NB4 (cell line): ENCODE measurements around the gene PTPRG.

Source experiments
- DNase-seq: peaks from one replicate; pipeline ENCODE4 v3.0.0; 2010; ENCODE audit warnings: low read depth
- H3K4me3 ChIP-seq: one replicate; pipeline ENCODE4 v1.5.1; 2011; ENCODE audit warnings: mild to moderate bottlenecking, low read depth, low read length, moderate library complexity
- MAX ChIP-seq: IDR thresholded peaks from 2 replicates; pipeline ENCODE4 v1.6.1; 2011; ENCODE audit warnings: low read depth, low read length
- MYC ChIP-seq: IDR thresholded peaks from 2 replicates; pipeline ENCODE4 v1.6.1; 2011; ENCODE audit warnings: low read depth, low read length
- POLR2A ChIP-seq: IDR thresholded peaks from 2 replicates; pipeline ENCODE4 v1.6.1; 2011; ENCODE audit warnings: mild to moderate bottlenecking; ENCODE audit not compliant: insufficient read length; ENCODE audit errors: extremely low read depth
- TF ChIP-seq, protein P1 (sequence below): IDR thresholded peaks from one replicate; pipeline ENCODE4 v1.5.1; 2012; ENCODE audit warnings: low read depth, low read length

Gene PTPRG

DNA sequence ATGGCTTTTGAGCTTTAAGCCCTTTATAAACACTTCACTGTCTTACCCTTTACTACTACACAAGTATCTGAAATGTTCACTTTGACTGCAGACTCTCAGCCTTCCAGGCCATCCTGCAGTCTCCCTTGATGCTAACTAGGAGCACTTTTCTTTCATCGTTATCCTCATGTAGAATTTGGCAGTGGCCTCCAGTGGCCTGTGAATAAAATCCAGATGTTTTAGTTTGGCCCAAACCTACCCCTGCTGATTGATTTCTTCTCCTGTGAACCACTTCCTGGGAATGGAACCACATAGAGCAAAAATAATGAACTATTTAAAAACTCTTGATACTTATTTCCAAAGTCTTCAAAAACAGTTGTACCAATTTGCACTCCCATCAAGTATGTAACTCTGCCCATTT, 540.1 kb downstream of the PTPRG start:
- H3K4me3 ChIP-seq = no peak overlapping the region
- DNase-seq = no peak
- TF ChIP-seq, protein P1, sequence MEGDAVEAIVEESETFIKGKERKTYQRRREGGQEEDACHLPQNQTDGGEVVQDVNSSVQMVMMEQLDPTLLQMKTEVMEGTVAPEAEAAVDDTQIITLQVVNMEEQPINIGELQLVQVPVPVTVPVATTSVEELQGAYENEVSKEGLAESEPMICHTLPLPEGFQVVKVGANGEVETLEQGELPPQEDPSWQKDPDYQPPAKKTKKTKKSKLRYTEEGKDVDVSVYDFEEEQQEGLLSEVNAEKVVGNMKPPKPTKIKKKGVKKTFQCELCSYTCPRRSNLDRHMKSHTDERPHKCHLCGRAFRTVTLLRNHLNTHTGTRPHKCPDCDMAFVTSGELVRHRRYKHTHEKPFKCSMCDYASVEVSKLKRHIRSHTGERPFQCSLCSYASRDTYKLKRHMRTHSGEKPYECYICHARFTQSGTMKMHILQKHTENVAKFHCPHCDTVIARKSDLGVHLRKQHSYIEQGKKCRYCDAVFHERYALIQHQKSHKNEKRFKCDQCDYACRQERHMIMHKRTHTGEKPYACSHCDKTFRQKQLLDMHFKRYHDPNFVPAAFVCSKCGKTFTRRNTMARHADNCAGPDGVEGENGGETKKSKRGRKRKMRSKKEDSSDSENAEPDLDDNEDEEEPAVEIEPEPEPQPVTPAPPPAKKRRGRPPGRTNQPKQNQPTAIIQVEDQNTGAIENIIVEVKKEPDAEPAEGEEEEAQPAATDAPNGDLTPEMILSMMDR = no peak
- no peak for TF ChIP-seq MAX
- TF ChIP-seq MYC = no peak
- no peak for TF ChIP-seq POLR2A

DNA sequence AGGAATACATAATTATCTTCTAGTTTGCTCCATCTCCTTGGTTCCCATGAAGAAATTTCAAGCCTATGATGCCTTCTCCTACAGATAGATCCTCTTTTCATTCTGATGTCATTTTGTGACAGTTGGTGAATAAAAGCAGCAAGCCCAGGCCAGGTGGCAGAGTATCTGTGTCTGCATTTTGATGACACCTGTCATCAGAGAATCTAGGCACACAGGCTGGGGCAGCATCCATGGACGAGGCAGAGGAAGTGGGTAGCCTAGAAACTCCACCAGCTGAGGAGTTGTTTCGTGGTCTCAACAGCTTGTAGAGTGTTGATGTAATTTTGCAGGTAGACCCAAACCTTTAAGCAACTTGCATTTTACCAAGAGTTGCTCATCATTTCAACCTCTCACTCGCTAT, 542.2 kb downstream of the PTPRG start:
- TF ChIP-seq MYC (no peak), MAX (no peak), POLR2A (no peak)
- TF ChIP-seq, protein P1 = no peak
- no peak overlapping the region for H3K4me3 ChIP-seq
- no peak for DNase-seq

GRCh38 chr3:62109534-62109933, 548.2 kb downstream of the PTPRG start:
- DNase-seq = no peak
- TF ChIP-seq MYC = no peak
- TF ChIP-seq, protein P1 = no peak
- no peak for TF ChIP-seq MAX
- TF ChIP-seq POLR2A = no peak
- no peak overlapping the region for H3K4me3 ChIP-seq

- no peak for DNase-seq
- TF ChIP-seq MAX (no peak), MYC (no peak), POLR2A (no peak)
- TF ChIP-seq, protein P1 = no peak
- H3K4me3 ChIP-seq = no peak overlapping the region
Observed at GRCh38 chr3:62110443-62111225, 549.3 kb downstream of the PTPRG start.

DNA sequence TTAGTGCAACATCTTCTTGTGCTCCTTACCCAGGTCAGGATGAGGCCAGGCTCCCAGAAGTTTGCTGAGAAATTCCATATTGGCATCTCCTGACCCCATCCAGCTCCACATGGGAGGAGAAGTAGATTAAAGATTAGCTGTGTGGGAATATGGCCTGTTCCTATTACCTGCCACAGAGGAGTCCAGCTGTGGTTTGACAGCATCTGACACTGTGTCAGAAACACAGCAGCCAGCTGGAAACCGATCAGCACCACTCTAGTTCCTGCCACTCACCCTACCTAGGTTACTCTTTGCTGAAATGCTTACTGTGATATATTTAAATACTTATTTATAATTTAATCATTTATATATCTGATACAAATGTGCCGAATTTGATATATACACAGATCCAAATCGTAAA, 551.7 kb downstream of the PTPRG start:
- TF ChIP-seq MAX = no peak
- TF ChIP-seq, protein P1 = no peak
- TF ChIP-seq POLR2A = no peak
- no peak for TF ChIP-seq MYC
- no peak for DNase-seq
- H3K4me3 ChIP-seq = no peak overlapping the region
